ENCODE data around the gene PGM1. TPM values are rescaled to one million over a fixed set of nuclear protein-coding genes. Genes with fewer than 3 reads are reported as not detected.
A peak's percentile ranks its signal among the peaks of the same experiment; 100 is the strongest.

PGM1 gene
- total and polyA plus RNA-seq, 2 of the 13 experiments (the other 11 are each of a cell fraction or from before 2014, with no cell fraction given), result 51.6 to 105 TPM

DNA sequence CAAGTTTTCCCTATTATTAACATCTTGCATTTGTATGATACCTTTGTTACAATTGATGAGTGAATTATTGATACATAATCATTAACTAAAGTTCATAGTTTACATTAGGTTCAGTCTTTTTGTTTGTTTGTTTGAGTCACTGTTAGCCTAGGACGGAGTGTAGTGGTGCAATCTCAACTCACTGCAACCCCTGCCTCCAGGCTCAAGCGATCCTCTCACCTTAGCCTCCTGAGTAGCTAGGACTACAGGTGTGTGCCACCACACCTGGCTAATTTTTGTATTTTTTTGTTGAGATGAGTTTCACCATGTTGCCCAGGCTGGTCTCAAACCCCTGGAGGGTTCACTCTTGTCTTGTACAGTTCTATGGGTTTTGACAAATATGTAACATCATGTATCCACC lies 33.9 kb upstream of the PGM1 start (continued):
- TF ChIP-seq, protein P1, sequence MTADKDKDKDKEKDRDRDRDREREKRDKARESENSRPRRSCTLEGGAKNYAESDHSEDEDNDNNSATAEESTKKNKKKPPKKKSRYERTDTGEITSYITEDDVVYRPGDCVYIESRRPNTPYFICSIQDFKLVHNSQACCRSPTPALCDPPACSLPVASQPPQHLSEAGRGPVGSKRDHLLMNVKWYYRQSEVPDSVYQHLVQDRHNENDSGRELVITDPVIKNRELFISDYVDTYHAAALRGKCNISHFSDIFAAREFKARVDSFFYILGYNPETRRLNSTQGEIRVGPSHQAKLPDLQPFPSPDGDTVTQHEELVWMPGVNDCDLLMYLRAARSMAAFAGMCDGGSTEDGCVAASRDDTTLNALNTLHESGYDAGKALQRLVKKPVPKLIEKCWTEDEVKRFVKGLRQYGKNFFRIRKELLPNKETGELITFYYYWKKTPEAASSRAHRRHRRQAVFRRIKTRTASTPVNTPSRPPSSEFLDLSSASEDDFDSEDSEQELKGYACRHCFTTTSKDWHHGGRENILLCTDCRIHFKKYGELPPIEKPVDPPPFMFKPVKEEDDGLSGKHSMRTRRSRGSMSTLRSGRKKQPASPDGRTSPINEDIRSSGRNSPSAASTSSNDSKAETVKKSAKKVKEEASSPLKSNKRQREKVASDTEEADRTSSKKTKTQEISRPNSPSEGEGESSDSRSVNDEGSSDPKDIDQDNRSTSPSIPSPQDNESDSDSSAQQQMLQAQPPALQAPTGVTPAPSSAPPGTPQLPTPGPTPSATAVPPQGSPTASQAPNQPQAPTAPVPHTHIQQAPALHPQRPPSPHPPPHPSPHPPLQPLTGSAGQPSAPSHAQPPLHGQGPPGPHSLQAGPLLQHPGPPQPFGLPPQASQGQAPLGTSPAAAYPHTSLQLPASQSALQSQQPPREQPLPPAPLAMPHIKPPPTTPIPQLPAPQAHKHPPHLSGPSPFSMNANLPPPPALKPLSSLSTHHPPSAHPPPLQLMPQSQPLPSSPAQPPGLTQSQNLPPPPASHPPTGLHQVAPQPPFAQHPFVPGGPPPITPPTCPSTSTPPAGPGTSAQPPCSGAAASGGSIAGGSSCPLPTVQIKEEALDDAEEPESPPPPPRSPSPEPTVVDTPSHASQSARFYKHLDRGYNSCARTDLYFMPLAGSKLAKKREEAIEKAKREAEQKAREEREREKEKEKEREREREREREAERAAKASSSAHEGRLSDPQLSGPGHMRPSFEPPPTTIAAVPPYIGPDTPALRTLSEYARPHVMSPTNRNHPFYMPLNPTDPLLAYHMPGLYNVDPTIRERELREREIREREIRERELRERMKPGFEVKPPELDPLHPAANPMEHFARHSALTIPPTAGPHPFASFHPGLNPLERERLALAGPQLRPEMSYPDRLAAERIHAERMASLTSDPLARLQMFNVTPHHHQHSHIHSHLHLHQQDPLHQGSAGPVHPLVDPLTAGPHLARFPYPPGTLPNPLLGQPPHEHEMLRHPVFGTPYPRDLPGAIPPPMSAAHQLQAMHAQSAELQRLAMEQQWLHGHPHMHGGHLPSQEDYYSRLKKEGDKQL (CRISPR knock-in tag; IDR thresholded peaks at IDR 0.05; ENCODE audit: low read depth), result no peak
- TF ChIP-seq, protein P2, sequence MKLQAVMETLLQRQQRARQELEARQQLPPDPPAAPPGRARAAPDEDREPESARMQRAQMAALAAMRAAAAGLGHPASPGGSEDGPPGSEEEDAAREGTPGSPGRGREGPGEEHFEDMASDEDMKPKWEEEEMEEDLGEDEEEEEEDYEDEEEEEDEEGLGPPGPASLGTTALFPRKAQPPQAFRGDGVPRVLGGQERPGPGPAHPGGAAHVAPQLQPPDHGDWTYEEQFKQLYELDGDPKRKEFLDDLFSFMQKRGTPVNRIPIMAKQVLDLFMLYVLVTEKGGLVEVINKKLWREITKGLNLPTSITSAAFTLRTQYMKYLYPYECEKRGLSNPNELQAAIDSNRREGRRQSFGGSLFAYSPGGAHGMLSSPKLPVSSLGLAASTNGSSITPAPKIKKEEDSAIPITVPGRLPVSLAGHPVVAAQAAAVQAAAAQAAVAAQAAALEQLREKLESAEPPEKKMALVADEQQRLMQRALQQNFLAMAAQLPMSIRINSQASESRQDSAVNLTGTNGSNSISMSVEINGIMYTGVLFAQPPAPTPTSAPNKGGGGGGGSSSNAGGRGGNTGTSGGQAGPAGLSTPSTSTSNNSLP (IDR thresholded peaks at IDR 0.05; ENCODE audit: low read depth, low read length), result 0 out of 2 replicates have a peak, but pooled peaks have one; percentile 18
- TF ChIP-seq, protein P3, sequence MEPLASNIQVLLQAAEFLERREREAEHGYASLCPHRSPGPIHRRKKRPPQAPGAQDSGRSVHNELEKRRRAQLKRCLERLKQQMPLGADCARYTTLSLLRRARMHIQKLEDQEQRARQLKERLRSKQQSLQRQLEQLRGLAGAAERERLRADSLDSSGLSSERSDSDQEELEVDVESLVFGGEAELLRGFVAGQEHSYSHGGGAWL (CRISPR knock-in tag; IDR thresholded peaks at IDR 0.05), result no peak
- no peak for TF ChIP-seq ZNF382 (CRISPR knock-in tag; IDR thresholded peaks at IDR 0.05; ENCODE audit: borderline replicate concordance)
- no peak for TF ChIP-seq POLR2AphosphoS5 (IDR thresholded peaks at IDR 0.05; ENCODE audit: low read depth, low read length)
- TF ChIP-seq, protein P4, sequence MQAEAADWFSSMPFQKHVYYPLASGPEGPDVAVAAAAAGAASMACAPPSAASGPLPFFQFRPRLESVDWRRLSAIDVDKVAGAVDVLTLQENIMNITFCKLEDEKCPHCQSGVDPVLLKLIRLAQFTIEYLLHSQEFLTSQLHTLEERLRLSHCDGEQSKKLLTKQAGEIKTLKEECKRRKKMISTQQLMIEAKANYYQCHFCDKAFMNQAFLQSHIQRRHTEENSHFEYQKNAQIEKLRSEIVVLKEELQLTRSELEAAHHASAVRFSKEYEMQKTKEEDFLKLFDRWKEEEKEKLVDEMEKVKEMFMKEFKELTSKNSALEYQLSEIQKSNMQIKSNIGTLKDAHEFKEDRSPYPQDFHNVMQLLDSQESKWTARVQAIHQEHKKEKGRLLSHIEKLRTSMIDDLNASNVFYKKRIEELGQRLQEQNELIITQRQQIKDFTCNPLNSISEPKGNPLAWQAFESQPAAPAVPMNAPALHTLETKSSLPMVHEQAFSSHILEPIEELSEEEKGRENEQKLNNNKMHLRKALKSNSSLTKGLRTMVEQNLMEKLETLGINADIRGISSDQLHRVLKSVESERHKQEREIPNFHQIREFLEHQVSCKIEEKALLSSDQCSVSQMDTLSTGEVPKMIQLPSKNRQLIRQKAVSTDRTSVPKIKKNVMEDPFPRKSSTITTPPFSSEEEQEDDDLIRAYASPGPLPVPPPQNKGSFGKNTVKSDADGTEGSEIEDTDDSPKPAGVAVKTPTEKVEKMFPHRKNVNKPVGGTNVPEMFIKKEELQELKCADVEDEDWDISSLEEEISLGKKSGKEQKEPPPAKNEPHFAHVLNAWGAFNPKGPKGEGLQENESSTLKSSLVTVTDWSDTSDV (CRISPR knock-in tag; IDR thresholded peaks at IDR 0.05), result no peak
- TF ChIP-seq ZNF136 (CRISPR knock-in tag; IDR thresholded peaks at IDR 0.05; ENCODE audit: low read depth), result no peak
- TF ChIP-seq KDM3A (CRISPR knock-in tag; IDR thresholded peaks at IDR 0.05; ENCODE audit: low read depth), result no peak
- no peak for TF ChIP-seq ZNF781 (CRISPR knock-in tag; IDR thresholded peaks at IDR 0.05; ENCODE audit: borderline replicate concordance, not compliant biosample characterization)
- peak; percentile 69 for TF ChIP-seq ZMYM3 (CRISPR knock-in tag; IDR thresholded peaks at IDR 0.05)
- peak; percentile 77 for TF ChIP-seq FOSL2 (CRISPR knock-in tag; IDR thresholded peaks at IDR 0.05)
- TF ChIP-seq PLRG1 (conservative IDR thresholded peaks at IDR 0.05), result no peak
- no peak for TF ChIP-seq KLF12 (CRISPR knock-in tag; IDR thresholded peaks at IDR 0.05; ENCODE audit: borderline replicate concordance)
- TF ChIP-seq ZNF83 (CRISPR knock-in tag; IDR thresholded peaks at IDR 0.05; ENCODE audit: borderline replicate concordance), result no peak
- TF ChIP-seq ZNF775 (CRISPR knock-in tag; IDR thresholded peaks at IDR 0.05; ENCODE audit: borderline replicate concordance), result no peak
- no peak for TF ChIP-seq GZF1 (CRISPR knock-in tag; IDR thresholded peaks at IDR 0.05)
- TF ChIP-seq, protein P5, sequence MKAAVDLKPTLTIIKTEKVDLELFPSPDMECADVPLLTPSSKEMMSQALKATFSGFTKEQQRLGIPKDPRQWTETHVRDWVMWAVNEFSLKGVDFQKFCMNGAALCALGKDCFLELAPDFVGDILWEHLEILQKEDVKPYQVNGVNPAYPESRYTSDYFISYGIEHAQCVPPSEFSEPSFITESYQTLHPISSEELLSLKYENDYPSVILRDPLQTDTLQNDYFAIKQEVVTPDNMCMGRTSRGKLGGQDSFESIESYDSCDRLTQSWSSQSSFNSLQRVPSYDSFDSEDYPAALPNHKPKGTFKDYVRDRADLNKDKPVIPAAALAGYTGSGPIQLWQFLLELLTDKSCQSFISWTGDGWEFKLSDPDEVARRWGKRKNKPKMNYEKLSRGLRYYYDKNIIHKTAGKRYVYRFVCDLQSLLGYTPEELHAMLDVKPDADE (CRISPR knock-in tag; IDR thresholded peaks at IDR 0.05), result no peak
- TF ChIP-seq KDM1A (CRISPR knock-in tag; IDR thresholded peaks at IDR 0.05), result peak; percentile 27; the same call in 1 of the 2 replicates

Measured in HepG2 (cell line).